ENCODE measurements around the gene FAM209A.

GRCh38 chr20:56506103-56506502 is 18.4 kb upstream of the FAM209A start:
- no peak for TF ChIP-seq CTCF (IDR thresholded peaks at IDR 0.05)
- no peak for TF ChIP-seq POLR2AphosphoS5 (IDR thresholded peaks at IDR 0.05; ENCODE audit: low read depth, low read length)
- no peak for TF ChIP-seq SIN3A (IDR thresholded peaks at IDR 0.05; ENCODE audit: borderline replicate concordance, insufficient read depth, low read depth, low read length)

All from Panc1 (cell line).